HFFc6 (cell line): ENCODE results near the gene OTUD4. TPM values are rescaled to one million over a fixed set of nuclear protein-coding genes. Genes with fewer than 3 reads are reported as not detected.

Experiments
- DNase-seq: peaks from one replicate; pipeline ENCODE4 v3.0.0-alpha.2; 2018
- H3K27ac Mint-ChIP-seq: 2 replicates; pipeline ENCODE4 v1.8.0; 2020; ENCODE audit warnings: mild to moderate bottlenecking, mixed read lengths
- H3K27me3 Mint-ChIP-seq: 2 replicates; pipeline ENCODE4 v1.8.0; 2021; ENCODE audit warnings: mild to moderate bottlenecking, moderate library complexity, mixed read lengths; ENCODE audit not compliant: insufficient read depth
- H3K36me3 Mint-ChIP-seq: 2 replicates; pipeline ENCODE4 v1.8.0; 2021; ENCODE audit warnings: low read depth, mixed read lengths
- H3K4me1 Mint-ChIP-seq: 2 replicates; pipeline ENCODE4 v1.8.0; 2020; ENCODE audit warnings: low read depth, mixed read lengths
- H3K4me3 Mint-ChIP-seq: 2 replicates; pipeline ENCODE4 v1.8.0; 2020; ENCODE audit warnings: mild to moderate bottlenecking, moderate library complexity, mixed read lengths
- H3K9me3 Mint-ChIP-seq: 2 replicates; pipeline ENCODE4 v1.8.0; 2020; ENCODE audit warnings: mild to moderate bottlenecking, mixed read lengths
- total RNA-seq, 6 experiments: library from RNA; stranded (reverse); fragmentation: NEBNext Ultra II Directional; extraction: Animal tissue kit (Norgen Biotek cat#: 25700); gene quantifications; 2 replicates in 1 of 6; 3 replicates in 5 of 6; pipeline ENCODE4 v1.2.3, GENCODE V29; 2021
- TF ChIP-seq, protein P1 (sequence below): fragments of 200-600 bp; sonication (generic); IDR thresholded peaks from 2 replicates; pipeline ENCODE4 v1.5.0; 2021; ENCODE audit warnings: antibody characterized with exemption, mild to moderate bottlenecking

OTUD4 gene
- total RNA-seq, 6 experiments from 2014 or later = 25.1 to 32.2 (median 27.3) TPM

- peak; percentile 48 for DNase-seq
- peaks cover 19% of the 10 kb centered on the region for H3K36me3 Mint-ChIP-seq
- peaks cover 31% of the 10 kb centered on the region for H3K4me1 Mint-ChIP-seq
- TF ChIP-seq, protein P1, sequence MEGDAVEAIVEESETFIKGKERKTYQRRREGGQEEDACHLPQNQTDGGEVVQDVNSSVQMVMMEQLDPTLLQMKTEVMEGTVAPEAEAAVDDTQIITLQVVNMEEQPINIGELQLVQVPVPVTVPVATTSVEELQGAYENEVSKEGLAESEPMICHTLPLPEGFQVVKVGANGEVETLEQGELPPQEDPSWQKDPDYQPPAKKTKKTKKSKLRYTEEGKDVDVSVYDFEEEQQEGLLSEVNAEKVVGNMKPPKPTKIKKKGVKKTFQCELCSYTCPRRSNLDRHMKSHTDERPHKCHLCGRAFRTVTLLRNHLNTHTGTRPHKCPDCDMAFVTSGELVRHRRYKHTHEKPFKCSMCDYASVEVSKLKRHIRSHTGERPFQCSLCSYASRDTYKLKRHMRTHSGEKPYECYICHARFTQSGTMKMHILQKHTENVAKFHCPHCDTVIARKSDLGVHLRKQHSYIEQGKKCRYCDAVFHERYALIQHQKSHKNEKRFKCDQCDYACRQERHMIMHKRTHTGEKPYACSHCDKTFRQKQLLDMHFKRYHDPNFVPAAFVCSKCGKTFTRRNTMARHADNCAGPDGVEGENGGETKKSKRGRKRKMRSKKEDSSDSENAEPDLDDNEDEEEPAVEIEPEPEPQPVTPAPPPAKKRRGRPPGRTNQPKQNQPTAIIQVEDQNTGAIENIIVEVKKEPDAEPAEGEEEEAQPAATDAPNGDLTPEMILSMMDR = no peak
- no peaks in the 10 kb centered on the region for H3K27me3 Mint-ChIP-seq
- peak overlapping the region; percentile 97 for H3K4me3 Mint-ChIP-seq
- H3K27ac Mint-ChIP-seq = peak overlapping the region; percentile 99
- H3K9me3 Mint-ChIP-seq = peaks cover 1% of the 10 kb centered on the region
Measured at GRCh38 chr4:145098675-145099037, 81.7 kb downstream of the OTUD4 start.

DNA sequence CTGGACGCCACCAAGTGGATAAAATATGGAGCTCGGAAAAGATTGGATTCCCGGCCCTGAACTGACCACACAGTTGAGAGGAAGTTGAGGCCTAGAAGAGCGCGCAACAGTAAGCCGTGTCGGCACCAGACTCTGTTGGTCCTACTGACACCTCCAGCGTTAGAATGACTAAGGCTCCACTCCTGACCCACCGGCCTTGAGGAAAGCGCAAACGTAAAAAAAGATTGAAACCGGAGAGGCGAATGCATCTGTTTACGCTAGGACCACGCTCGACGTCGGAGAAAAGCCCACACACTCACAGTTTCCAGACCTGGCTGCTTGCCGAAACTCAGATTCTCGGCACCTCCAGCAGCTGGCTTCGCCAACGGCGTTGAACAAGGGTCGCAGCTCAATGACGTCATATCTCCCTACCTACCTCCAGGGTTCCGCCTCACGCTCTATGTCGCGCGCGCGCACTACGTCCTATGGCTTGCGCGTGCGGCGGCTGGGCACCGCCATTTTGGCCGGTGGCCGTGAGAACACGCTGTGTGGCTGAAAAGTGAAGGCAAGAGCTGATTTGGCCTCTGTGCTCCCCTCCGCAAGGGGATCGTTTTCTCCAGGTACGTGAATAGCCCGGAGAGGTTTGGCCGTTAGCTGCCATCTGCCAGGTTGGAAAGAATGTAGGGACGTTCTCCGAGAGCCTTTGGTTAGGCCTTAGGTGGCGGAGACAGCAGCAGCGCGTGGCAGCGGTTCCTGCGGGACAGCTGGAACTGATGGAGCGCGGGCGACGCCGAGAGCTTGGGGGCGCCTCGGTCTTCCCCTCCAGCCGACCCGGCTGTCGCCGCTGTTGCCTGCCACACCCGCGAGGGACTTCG is 82.3 kb downstream of the OTUD4 start, which contains the start of the genes ABCE1 and ANAPC10:
Gene ABCE1, plus strand, starts transcription at position 491 of the 854 bp plus-strand sequence. CDS start 6,102 bp downstream, outside the sequence.
Gene ANAPC10, minus strand, starts transcription at position 376 of the 854 bp plus-strand sequence. CDS start 2,097 bp downstream, outside the sequence.
- Mint-ChIP-seq H3K4me3 (peak within 1 kb of the TSS; percentile 97), H3K36me3 (peaks cover 25% of the 10 kb centered on the region), H3K4me1 (peaks cover 31% of the 10 kb centered on the region), H3K9me3 (peaks cover 7% of the 10 kb centered on the region), H3K27ac (peak within 1 kb of the TSS; percentile 99), H3K27me3 (peaks cover 3% of the 10 kb centered on the region; the same call in 1 of the 2 replicates)
- TF ChIP-seq, protein P1 = 0 out of 2 replicates have a peak, but pooled peaks have one; percentile 13
- DNase-seq = peak; percentile 96

DNA sequence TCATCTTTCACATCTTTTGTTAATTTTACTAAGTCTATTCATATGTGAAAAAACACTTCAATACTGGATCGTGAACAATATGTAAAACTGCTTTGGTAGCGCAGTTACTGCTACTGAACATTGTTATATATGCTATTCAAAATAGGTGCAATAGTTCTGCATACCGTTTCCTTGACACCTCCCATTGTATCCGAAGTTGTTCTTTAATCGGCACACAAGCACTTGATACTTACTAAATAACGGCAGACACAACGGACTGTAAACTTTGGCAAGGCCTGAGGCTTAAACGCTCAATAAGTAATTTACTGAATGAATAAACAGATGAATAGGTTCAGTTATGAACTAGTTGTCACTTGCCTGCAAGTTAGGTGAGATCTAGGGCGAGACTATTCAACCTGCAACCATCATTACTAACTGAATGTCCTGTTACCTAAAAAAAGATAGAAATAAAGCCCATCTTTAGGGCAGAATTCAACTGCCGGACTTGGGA is 83.0 kb downstream of the OTUD4 start:
- H3K27me3 Mint-ChIP-seq = peaks cover 3% of the 10 kb centered on the region; the same call in 1 of the 2 replicates
- TF ChIP-seq, protein P1 = peak; percentile 68
- peak overlapping the region; percentile 97 for H3K4me3 Mint-ChIP-seq
- peak overlapping the region; percentile 99 for H3K27ac Mint-ChIP-seq
- peaks cover 31% of the 10 kb centered on the region for H3K4me1 Mint-ChIP-seq
- no peak for DNase-seq
- peaks cover 32% of the 10 kb centered on the region for H3K36me3 Mint-ChIP-seq
- H3K9me3 Mint-ChIP-seq = peaks cover 11% of the 10 kb centered on the region

DNA sequence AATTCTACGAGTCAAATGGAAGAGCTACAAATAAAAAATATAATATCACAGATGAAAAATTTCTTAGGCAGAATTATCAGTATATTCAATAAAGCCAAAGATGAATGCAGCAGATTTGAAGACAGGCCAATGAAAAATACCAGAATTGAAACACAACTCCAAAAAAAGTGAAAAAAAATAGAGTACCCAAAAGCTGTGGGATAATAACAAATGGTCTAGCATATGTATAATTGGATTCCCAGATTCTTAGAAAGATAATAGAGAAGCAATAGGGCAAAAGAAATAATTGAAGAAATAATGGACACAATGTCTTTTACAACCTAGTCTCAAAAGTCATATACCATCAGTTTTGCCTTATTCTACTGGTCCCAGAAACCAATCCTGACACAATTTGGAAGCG is 86.8 kb downstream of the OTUD4 start:
- Mint-ChIP-seq H3K36me3 (peaks cover 62% of the 10 kb centered on the region), H3K4me1 (peaks cover 29% of the 10 kb centered on the region), H3K4me3 (no peak overlapping the region), H3K9me3 (peaks cover 11% of the 10 kb centered on the region), H3K27ac (no peak overlapping the region), H3K27me3 (peaks cover 3% of the 10 kb centered on the region; the same call in 1 of the 2 replicates)
- TF ChIP-seq, protein P1 = no peak
- no peak for DNase-seq

- Mint-ChIP-seq H3K9me3 (peaks cover 11% of the 10 kb centered on the region), H3K4me1 (peaks cover 26% of the 10 kb centered on the region), H3K36me3 (peaks cover 73% of the 10 kb centered on the region), H3K4me3 (no peak overlapping the region), H3K27ac (no peak overlapping the region), H3K27me3 (peaks cover 3% of the 10 kb centered on the region; the same call in 1 of the 2 replicates)
- TF ChIP-seq, protein P1 = no peak
- no peak for DNase-seq
Measured at GRCh38 chr4:145090380-145090779, 90.0 kb downstream of the OTUD4 start.
